H9 (cell line): ENCODE results near the gene ZNF653. TPM values are rescaled to one million over a fixed set of nuclear protein-coding genes. Genes with fewer than 3 reads are reported as not detected.

Experiments
- DNase-seq: peaks from one replicate; pipeline ENCODE4 v3.0.0-alpha.2; 2017
- H2AFZ ChIP-seq: one replicate; pipeline ENCODE4 v1.6.1; 2013; ENCODE audit warnings: mild to moderate bottlenecking, low read length, control low read depth, moderate library complexity
- H2AK5ac ChIP-seq: 2 replicates; pipeline ENCODE4 v1.6.1; 2013; ENCODE audit warnings: low read length, control low read depth, mixed read lengths; ENCODE audit not compliant: insufficient read length
- H2BK120ac ChIP-seq: one replicate; pipeline ENCODE4 v1.6.1; 2013; ENCODE audit warnings: low read depth, mild to moderate bottlenecking, low read length, control low read depth, inconsistent platforms; ENCODE audit not compliant: poor library complexity, severe bottlenecking
- H2BK12ac ChIP-seq: 2 replicates; pipeline ENCODE4 v1.6.1; 2013; ENCODE audit warnings: low read length, control low read depth, mixed read lengths, low read depth; ENCODE audit not compliant: insufficient read length
- H2BK15ac ChIP-seq: 2 replicates; pipeline ENCODE4 v1.6.1; 2013; ENCODE audit warnings: low read depth, low read length, control low read depth
- H2BK20ac ChIP-seq: one replicate; pipeline ENCODE4 v1.6.1; 2013; ENCODE audit warnings: low read depth, mild to moderate bottlenecking, low read length, control low read depth, inconsistent platforms; ENCODE audit not compliant: poor library complexity, severe bottlenecking
- H2BK5ac ChIP-seq: 2 replicates; pipeline ENCODE4 v1.6.1; 2013; ENCODE audit warnings: low read length, control low read depth, mixed read lengths; ENCODE audit not compliant: insufficient read length
- H3K14ac ChIP-seq: 2 replicates; pipeline ENCODE4 v1.6.1; 2013; ENCODE audit warnings: low read length, control low read depth; ENCODE audit not compliant: insufficient read depth
- H3K18ac ChIP-seq: 2 replicates; pipeline ENCODE4 v1.6.1; 2013; ENCODE audit warnings: low read depth, mild to moderate bottlenecking, mixed read lengths, low read length, control low read depth; ENCODE audit not compliant: insufficient read length
- H3K23ac ChIP-seq: 2 replicates; pipeline ENCODE4 v1.6.1; 2013; ENCODE audit warnings: low read length, control low read depth, mixed read lengths, low read depth; ENCODE audit not compliant: insufficient read length
- H3K23me2 ChIP-seq: 2 replicates; pipeline ENCODE4 v1.6.1; 2013; ENCODE audit warnings: low read depth, mild to moderate bottlenecking, mixed read lengths, low read length, control low read depth; ENCODE audit not compliant: insufficient read length, poor library complexity, severe bottlenecking
- H3K27ac ChIP-seq: 2 replicates; pipeline ENCODE4 v1.5.1; 2013; ENCODE audit warnings: low read length, control low read depth, mixed read lengths, low read depth; ENCODE audit not compliant: insufficient read length
- H3K27me3 ChIP-seq: 2 replicates; pipeline ENCODE4 v1.6.1; 2013; ENCODE audit warnings: low read length, control low read depth, inconsistent platforms; ENCODE audit not compliant: insufficient read depth
- H3K4ac ChIP-seq: 2 replicates; pipeline ENCODE4 v1.6.1; 2013; ENCODE audit warnings: low read depth, mild to moderate bottlenecking, control low read depth, inconsistent platforms, low read length, moderate library complexity
- H3K4me1 ChIP-seq: 2 replicates; pipeline ENCODE4 v1.6.1; 2013; ENCODE audit warnings: low read length, control low read depth, inconsistent platforms; ENCODE audit not compliant: insufficient read depth
- H3K4me2 ChIP-seq: 2 replicates; pipeline ENCODE4 v1.6.1; 2013; ENCODE audit warnings: low read length, control low read depth, mixed read lengths; ENCODE audit not compliant: insufficient read length, insufficient read depth
- H3K56ac ChIP-seq: 2 replicates; pipeline ENCODE4 v1.6.1; 2013; ENCODE audit warnings: low read depth, mild to moderate bottlenecking, mixed read lengths, low read length, control low read depth; ENCODE audit not compliant: insufficient read length
- H3K79me1 ChIP-seq: 2 replicates; pipeline ENCODE4 v1.6.1; 2013; ENCODE audit warnings: low read depth, mild to moderate bottlenecking, moderate library complexity, low read length, control low read depth, inconsistent platforms; ENCODE audit not compliant: insufficient read depth, poor library complexity, severe bottlenecking
- H3K79me2 ChIP-seq: 2 replicates; pipeline ENCODE4 v1.6.1; 2013; ENCODE audit warnings: low read length, control low read depth, inconsistent platforms; ENCODE audit not compliant: insufficient read depth
- H3K9ac ChIP-seq: 2 replicates; pipeline ENCODE4 v1.6.1; 2013; ENCODE audit warnings: low read length, control low read depth, mixed read lengths; ENCODE audit not compliant: insufficient read length; ENCODE audit errors: extremely low read depth
- H3K9me3 ChIP-seq: one replicate; pipeline ENCODE4 v1.6.1; 2013; ENCODE audit warnings: low read depth, low read length, inconsistent platforms; ENCODE audit not compliant: control insufficient read depth
- H3T11ph ChIP-seq: one replicate; pipeline ENCODE4 v1.6.1; 2013; ENCODE audit warnings: mild to moderate bottlenecking, low read length, control low read depth, inconsistent platforms
- H4K20me1 ChIP-seq: one replicate; pipeline ENCODE4 v1.6.1; 2013; ENCODE audit not compliant: control insufficient read depth, insufficient read length, insufficient read depth
- H4K5ac ChIP-seq: 2 replicates; pipeline ENCODE4 v1.6.1; 2013; ENCODE audit warnings: low read depth, mild to moderate bottlenecking, mixed read lengths, low read length, control low read depth; ENCODE audit not compliant: insufficient read length
- H4K8ac ChIP-seq: replicated peaks from 2 replicates; pipeline ENCODE4 v1.6.1; 2013; ENCODE audit warnings: low read length, control low read depth, mixed read lengths, low read depth; ENCODE audit not compliant: insufficient read length
- H4K91ac ChIP-seq: 2 replicates; pipeline ENCODE4 v1.6.1; 2013; ENCODE audit warnings: low read depth, mild to moderate bottlenecking, moderate library complexity, mixed read lengths, low read length, control low read depth; ENCODE audit not compliant: insufficient read length
- H3K27ac Mint-ChIP-seq, 3 experiments: 2 replicates in 2 of 3; 3 replicates in 1 of 3; pipeline ENCODE4 v1.8.0; 2020 to 2021; ENCODE audit warnings: mixed read lengths in 3 of 3, mild to moderate bottlenecking in 1 of 3, moderate library complexity in 1 of 3
- H3K27me3 Mint-ChIP-seq: 2 replicates; pipeline ENCODE4 v1.8.0; 2021; ENCODE audit warnings: low read depth, mild to moderate bottlenecking, moderate library complexity, mixed read lengths
- H3K36me3 Mint-ChIP-seq, 3 experiments: 2 replicates in 2 of 3; 3 replicates in 1 of 3; pipeline ENCODE4 v1.8.0; 2020 to 2021; ENCODE audit warnings: low read depth in 3 of 3, mixed read lengths in 3 of 3; ENCODE audit not compliant: insufficient read depth in 1 of 3
- H3K4me1 Mint-ChIP-seq, 2 experiments: 2 replicates each; pipeline ENCODE4 v1.8.0; 2020; ENCODE audit warnings: mixed read lengths in 2 of 2
- H3K4me3 Mint-ChIP-seq, 2 experiments: 2 replicates in 1 of 2; 3 replicates in 1 of 2; pipeline ENCODE4 v1.8.0; 2020 to 2021; ENCODE audit warnings: mild to moderate bottlenecking in 2 of 2, mixed read lengths in 2 of 2, moderate library complexity in 1 of 2
- H3K9me3 Mint-ChIP-seq, 2 experiments: 2 replicates in 1 of 2; 3 replicates in 1 of 2; pipeline ENCODE4 v1.8.0; 2020; ENCODE audit warnings: mild to moderate bottlenecking in 2 of 2, mixed read lengths in 2 of 2, moderate library complexity in 1 of 2
- WGBS: extraction: QIAGEN DNeasy Blood & Tissue Kit; methylation state at CpG from one replicate; pipeline ENCODE4 v1.1.7; 2013; ENCODE audit warnings: missing lambda C conversion rate, low lambda C conversion rate, mixed read lengths; ENCODE audit not compliant: insufficient read length; ENCODE audit errors: extremely low coverage; 5-methylcytosine and 5-hydroxymethylcytosine counted together
- total RNA-seq: library from RNA; stranded (reverse); gene quantifications from 2 replicates; pipeline ENCODE4 v1.2.1, GENCODE V29; 2021
- TF ChIP-seq, protein P1 (sequence below): fragments of 200-600 bp; sonication (generic); conservative IDR thresholded peaks from 3 replicates; pipeline ENCODE4 v1.8.0; 2021; ENCODE audit warnings: antibody characterized with exemption, mild to moderate bottlenecking

The ZNF653 gene
- total RNA-seq, 1 experiment from 2014 or later, result 11.6 TPM

DNA sequence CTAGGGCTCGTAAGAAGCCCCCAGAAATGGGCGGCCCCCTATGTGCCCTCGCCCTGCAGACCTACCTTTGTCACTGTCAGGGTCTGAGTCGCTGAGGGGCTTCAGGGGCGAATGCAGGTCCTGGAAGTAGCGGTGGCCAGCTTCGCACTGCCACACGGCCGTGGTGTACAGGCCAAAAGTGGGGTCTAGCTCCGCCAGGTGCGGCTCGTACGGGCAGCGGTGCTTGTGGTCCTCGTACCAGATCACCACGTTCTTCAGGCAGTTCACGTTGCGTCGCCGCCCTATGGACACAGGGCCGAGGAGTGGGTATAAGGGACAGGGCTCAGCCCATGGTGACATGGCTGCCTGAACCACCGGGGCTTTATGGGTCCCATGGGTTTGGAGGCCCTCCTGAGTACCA is 9.8 kb downstream of the ZNF653 start:
- H3K4me1 Mint-ChIP-seq, result peaks cover 1 to 3% of the 10 kb centered on the region in 2 experiments; a peak in 3 of 4 replicates
- Histone ChIP-seq H3T11ph (no peak overlapping the region), H4K5ac (no peak overlapping the region), H4K8ac (no peak overlapping the region), H4K20me1 (no peaks in the 10 kb centered on the region), H3K56ac (no peak overlapping the region), H3K79me2 (no peaks in the 10 kb centered on the region), H3K14ac (no peak overlapping the region), H2BK20ac (no peak overlapping the region), H3K23ac (no peak overlapping the region), H2BK5ac (no peak overlapping the region), H3K9me3 (no peaks in the 10 kb centered on the region), H2BK12ac (no peak overlapping the region), H3K9ac (no peak overlapping the region), H3K4me2 (no peak overlapping the region), H3K27ac (no peak overlapping the region), H3K23me2 (peaks cover 3% of the 10 kb centered on the region), H3K18ac (no peak overlapping the region), H4K91ac (no peak overlapping the region), H2BK120ac (no peak overlapping the region), H2BK15ac (no peak overlapping the region), H2AK5ac (no peak overlapping the region), H2AFZ (no peak overlapping the region), H3K79me1 (no peaks in the 10 kb centered on the region), H3K4ac (no peak overlapping the region), H3K4me1 (no peaks in the 10 kb centered on the region), H3K27me3 (no peaks in the 10 kb centered on the region)
- no peaks in the 10 kb centered on the region for H3K27me3 Mint-ChIP-seq
- no peak overlapping the region for H3K27ac Mint-ChIP-seq
- no peak for DNase-seq
- TF ChIP-seq, protein P1, sequence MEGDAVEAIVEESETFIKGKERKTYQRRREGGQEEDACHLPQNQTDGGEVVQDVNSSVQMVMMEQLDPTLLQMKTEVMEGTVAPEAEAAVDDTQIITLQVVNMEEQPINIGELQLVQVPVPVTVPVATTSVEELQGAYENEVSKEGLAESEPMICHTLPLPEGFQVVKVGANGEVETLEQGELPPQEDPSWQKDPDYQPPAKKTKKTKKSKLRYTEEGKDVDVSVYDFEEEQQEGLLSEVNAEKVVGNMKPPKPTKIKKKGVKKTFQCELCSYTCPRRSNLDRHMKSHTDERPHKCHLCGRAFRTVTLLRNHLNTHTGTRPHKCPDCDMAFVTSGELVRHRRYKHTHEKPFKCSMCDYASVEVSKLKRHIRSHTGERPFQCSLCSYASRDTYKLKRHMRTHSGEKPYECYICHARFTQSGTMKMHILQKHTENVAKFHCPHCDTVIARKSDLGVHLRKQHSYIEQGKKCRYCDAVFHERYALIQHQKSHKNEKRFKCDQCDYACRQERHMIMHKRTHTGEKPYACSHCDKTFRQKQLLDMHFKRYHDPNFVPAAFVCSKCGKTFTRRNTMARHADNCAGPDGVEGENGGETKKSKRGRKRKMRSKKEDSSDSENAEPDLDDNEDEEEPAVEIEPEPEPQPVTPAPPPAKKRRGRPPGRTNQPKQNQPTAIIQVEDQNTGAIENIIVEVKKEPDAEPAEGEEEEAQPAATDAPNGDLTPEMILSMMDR, result no peak
- H3K36me3 Mint-ChIP-seq, result peaks cover 2 to 23% (median 12%) of the 10 kb centered on the region in 3 experiments; a peak in 4 of 7 replicates
- H3K9me3 Mint-ChIP-seq, result no peaks in the 10 kb centered on the region
- no CpG with 5 or more reads among the region's 22 CpGs for WGBS
- H3K4me3 Mint-ChIP-seq, result no peak overlapping the region
